Esophagus squamous epithelium (tissue), 4 donors: ENCODE measurements around the gene KCNQ1.

Experiments used
- POLR2A ChIP-seq, 4 donors: fragments of 450-650 bp; IDR thresholded peaks; one replicate each; pipeline ENCODE4 v1.6.1; 2017; ENCODE audit warnings: antibody characterized with exemption in 4 of 4, mild to moderate bottlenecking in 4 of 4, moderate library complexity in 3 of 4
- TF ChIP-seq, protein P1 (sequence below), 6 experiments: fragments of 450-650 bp in 4 of 6; fragments of 200-600 bp in 2 of 6; sonication (generic) in 2 of 6; IDR thresholded peaks; one replicate each; pipeline ENCODE4 v1.5.1; 2016 to 2019; ENCODE audit warnings: antibody characterized with exemption in 6 of 6, mild to moderate bottlenecking in 4 of 6, moderate library complexity in 4 of 6

DNA sequence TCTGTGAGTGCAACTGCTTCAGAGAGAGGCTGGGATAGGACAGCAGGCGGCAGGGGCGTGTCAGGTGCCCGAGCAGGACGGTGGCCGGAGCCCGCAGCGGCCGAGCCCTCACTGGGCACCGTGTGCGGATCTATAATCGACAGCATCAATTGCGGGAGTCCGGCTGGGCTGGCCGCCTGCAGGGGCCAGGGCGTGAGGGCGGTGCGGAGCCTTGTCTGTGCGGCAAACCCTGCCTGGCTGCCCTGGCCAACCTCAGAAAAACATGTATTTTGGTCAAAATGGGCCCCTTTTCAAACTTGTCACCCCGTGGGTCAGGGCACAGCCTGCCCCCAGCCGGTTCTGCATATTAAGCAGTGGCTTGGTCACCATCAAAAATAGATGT, 346.3 kb downstream of the KCNQ1 start:
- TF ChIP-seq, protein P1, sequence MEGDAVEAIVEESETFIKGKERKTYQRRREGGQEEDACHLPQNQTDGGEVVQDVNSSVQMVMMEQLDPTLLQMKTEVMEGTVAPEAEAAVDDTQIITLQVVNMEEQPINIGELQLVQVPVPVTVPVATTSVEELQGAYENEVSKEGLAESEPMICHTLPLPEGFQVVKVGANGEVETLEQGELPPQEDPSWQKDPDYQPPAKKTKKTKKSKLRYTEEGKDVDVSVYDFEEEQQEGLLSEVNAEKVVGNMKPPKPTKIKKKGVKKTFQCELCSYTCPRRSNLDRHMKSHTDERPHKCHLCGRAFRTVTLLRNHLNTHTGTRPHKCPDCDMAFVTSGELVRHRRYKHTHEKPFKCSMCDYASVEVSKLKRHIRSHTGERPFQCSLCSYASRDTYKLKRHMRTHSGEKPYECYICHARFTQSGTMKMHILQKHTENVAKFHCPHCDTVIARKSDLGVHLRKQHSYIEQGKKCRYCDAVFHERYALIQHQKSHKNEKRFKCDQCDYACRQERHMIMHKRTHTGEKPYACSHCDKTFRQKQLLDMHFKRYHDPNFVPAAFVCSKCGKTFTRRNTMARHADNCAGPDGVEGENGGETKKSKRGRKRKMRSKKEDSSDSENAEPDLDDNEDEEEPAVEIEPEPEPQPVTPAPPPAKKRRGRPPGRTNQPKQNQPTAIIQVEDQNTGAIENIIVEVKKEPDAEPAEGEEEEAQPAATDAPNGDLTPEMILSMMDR (IDR thresholded peaks at IDR 0.05): no peak
- no peak for TF ChIP-seq POLR2A (IDR thresholded peaks at IDR 0.05)
